ENCODE data around the gene ERBB4.
"Not testable (repeated sequence)": the region's sequence is repeated elsewhere in the genome, so short reads cannot be mapped to it uniquely, and the experiment has no call there.

Gene ERBB4

DNA sequence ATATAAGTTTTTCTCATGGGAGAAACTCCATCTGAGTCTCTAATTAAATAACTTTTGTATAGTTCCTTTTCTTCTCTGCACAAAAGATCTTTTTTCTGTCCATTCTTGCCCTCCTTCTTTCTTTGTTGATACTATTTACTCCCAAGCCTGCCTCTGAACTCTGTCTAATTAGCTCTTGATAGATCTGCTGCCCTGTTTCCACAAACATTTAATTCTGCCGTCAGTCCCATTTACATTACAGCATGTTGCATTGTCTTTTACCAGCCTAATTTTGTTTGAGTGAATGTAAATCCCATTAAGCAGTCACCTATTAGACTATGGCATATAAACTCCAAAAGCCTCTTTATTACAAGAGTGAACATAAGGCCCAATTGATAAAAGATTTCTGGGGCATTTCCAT lies 254.4 kb downstream of the ERBB4 start:
- no peak for FAIRE-seq

- no peak for FAIRE-seq
These were observed 255.8 kb downstream of the ERBB4 start for GRCh38 chr2:212282671-212283261.

DNA sequence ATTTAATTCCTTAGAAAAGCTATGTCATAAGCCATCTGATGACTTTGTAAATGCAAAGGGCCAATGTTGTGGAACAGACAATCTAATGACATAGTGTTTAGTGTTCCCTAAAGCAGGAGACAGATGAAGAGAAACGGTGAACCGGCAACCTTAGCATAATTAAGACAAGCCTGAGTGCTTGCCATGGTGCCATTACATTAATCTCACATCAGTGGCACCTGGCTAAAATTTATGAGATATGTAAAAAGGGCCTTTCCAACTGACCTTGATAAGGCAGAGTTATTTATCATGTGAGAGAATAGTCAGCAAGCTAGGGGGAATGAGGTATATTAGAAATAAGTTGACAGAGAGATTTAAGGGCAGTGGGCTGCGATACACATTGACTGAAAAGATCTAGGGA lies 261.8 kb downstream of the ERBB4 start:
- no peak for FAIRE-seq

DNA sequence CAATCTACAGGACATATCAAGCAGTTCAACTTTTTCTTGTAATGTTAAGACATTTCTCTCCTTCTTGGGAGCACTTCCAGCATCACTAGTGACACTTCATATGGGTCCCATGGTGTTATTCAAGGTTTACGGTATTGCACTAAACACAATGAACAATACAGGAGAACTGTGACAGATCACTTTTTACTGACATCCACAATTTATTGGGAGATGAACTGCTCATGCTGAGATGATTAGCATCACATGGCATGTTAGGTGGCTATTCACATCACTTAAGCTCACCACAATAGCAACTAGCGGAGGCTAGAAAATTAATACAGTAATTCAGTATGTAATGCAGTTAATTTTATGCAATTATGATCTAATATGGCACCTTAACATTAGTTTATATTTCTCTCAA lies 264.4 kb downstream of the ERBB4 start:
- FAIRE-seq = no peak

GRCh38 chr2:212271583-212271982 lies 267.0 kb downstream of the ERBB4 start:
- FAIRE-seq = no peak

DNA sequence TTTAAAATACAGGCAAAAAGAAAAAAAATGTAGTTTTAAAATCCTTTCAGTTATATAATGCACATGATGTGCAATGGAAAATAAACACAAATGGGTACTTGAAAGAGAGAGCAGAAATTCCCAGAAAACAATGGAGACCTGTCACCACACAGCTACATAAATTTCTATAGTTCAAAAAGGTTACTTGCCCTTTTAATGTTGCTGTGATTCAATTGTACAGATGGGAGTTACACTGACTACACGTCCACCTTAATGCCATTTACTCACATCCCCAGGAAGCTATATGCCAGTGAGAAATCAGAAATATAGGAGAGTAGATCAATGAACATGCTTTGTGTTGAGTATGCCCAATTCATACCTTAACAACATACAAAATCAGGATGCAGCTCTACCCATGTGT lies 269.6 kb downstream of the ERBB4 start:
- FAIRE-seq = no peak

DNA sequence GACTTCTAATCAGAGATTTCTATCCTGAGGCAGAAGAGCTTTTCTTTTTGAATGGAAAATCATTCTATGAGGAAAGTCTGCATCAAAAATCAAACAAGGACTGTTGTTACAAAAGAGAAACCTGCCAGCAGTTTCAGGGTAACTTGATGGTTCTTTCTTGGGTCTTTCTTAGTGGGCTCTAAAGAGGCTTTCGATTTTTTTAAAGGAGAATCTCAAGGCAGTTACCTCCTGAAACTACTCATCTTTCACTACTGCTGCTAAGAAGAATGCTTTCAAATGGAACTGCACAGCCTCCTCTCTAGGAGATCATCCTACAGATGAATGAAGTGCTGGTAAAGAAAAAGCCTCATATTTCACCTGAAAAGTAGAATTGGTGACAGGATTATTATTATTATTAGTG lies 272.3 kb downstream of the ERBB4 start:
- FAIRE-seq = no peak

GRCh38 chr2:212265777-212266176 lies 272.8 kb downstream of the ERBB4 start:
- no peak for FAIRE-seq

- FAIRE-seq = no peak
These were observed 274.4 kb downstream of the ERBB4 start for GRCh38 chr2:212264187-212264586.

- FAIRE-seq = no peak
These were observed 279.4 kb downstream of the ERBB4 start for GRCh38 chr2:212259226-212259625.

DNA sequence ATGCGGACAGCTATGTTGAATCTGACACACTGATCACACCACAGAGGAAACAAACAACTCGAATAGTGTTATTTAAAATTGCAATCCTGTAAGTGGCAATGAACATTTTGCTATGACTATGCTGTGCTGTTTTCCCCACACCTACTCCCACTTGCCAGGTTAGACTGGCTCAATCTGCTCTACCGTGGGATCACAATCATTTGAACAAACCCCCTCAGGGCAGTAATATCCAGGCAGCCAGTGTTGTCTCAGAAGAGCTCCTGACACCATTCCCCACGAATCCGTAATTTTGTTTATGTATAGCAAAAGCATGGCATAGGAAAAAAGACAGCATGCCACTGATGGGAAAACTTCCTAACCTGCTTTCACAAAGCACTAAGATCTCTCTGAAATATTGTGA lies 284.3 kb downstream of the ERBB4 start:
- FAIRE-seq = no peak

GRCh38 chr2:212249451-212249850 lies 289.2 kb downstream of the ERBB4 start:
- no peak for FAIRE-seq

- no peak for FAIRE-seq
These were observed 292.7 kb downstream of the ERBB4 start for GRCh38 chr2:212245880-212246279.

DNA sequence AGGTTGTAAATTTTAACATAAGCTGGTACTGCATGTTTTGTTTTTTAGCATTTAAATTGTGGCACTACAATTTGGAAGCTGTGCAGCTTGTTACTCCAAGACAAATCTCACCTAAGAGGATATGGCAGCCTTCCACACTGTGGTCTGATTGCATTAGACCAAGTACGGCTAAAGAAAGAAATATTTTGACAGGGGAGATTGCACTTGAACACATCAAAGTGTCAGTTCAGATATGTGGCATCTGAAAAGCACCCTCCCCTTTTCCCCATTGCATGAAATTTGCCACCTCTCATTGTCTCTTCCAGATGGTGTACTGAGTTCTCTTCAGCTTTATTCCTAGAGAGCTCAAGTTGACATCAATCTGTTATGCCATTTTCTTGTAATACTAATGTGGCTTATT lies 295.9 kb downstream of the ERBB4 start:
- FAIRE-seq = no peak

DNA sequence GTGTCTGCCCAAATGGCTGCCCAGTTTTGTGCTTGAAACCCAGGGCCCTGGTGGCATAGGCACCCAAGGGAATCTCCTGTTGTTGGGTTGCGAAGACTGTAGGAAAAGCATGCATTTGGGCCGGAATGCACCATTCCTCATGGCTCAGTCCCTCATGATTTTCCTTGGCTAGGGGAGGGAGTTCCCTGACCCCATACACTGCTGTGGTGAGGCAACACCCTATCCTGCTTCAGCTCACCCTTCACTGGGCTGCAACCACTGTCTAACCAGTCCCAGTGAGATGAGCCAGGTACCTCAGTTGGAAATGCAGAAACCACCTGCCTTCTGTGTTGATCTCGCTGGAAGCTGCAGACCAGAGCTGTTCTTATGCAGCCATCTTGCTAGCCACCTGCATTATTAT lies 300.4 kb downstream of the ERBB4 start:
- not testable (repeated sequence) for FAIRE-seq

DNA sequence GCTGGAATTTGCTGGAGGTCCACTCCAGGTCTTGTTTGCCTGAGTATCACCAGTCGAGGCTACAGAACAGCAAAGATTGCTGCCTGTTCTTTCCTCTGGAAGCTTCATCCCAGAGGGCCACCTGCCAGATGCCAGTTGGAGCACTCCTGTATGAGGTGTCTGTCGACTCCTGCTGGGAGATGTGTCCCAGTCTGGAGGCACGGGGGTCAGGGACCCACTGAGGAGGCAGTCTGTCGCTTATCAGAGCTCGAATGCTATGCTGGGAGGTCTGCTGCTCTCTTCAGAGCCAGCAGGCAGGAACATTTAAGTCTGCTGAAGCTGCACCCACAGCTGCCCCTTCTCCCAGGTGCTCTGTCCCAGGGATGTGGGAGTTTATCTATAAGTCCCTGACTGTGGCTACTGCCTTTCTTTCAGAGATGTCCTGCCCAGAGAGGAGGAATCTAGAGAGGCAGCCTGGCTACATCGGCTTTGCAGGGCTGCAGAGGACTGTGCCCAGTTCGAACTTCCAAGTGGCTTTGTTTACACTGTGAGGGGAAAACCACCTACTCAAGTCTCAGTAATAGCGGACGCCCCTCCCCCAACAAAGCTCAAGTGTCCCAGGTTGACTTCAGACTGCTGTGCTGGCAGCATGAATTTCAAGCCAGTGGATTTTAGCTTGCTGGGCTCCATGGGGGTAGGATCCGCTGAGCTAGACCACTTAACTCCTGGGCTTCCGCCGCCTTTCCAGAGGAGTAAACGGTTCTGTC lies 301.1 kb downstream of the ERBB4 start:
- no peak for FAIRE-seq

DNA sequence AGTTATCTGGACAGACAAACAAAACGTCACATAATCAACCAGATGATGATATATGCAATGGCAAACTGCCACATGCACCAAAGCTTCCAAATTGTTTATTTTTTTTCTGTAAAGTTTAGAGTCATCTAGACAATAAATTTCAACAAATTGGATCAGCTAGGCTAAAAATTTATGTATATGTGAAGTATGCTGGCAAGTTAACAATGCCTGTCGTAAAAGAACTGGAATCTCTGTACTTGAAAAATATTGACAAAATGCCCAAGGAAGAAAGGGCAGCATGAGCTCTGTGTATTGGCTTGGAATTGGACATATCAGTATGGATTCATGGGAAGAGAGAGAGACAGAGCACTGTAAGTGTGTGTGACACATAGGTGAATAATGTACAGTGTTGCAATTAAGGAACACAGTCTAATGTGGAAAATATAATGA lies 309.8 kb downstream of the ERBB4 start:
- no peak for FAIRE-seq

DNA sequence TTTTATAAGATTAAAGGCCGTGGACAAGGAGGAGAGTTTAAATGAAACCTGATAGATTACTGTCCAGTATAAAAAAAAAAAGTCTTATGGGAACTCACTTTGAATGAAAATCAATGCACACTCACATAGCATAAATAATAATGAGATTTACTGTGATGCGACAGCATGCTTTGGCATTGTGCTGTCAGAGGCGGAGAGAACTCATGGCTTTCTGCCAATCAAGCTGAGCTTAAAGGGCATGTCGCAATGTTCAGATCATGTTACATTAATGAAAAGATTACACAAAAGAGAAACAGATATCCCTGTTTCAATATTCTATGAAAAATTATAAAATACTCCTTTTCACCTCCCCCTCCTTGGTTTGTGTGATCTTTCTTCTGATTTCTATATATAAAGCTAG lies 310.8 kb downstream of the ERBB4 start:
- no peak for FAIRE-seq

DNA sequence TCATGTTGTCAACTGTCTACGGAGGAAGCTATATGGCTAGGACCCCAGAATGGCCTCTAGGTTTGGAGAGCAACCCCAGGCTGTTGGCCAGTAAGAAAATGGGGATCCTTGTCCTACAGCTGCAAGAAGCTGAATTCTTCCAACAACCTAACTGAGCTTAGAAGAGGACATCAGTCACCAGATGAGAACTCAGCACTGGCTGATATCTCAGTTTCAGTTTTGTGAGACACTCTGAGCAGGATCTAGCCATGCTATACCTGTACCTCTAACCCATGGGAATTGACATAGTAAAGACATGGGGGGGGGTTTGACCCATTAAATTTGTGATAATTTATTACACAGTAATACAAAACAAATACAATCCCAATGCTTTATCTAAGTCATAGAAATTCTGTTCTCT lies 312.5 kb downstream of the ERBB4 start:
- no peak for FAIRE-seq

DNA sequence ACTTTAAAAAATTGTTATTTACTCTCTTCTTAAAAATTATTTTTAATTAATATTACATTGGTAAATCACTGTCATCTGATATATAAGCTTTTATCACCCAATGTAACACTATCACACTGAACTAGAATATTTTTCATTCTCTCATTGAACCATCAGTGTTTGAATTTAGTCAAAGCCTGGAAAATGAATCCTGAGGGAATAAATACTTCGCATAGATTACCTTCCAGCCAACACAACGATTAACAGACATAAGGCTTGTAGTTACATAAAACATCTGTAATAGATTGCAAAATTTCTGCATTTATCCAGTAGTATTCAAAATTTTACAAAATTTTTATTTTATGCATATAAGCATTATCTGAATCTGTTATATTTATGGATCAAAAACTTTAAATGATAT lies 314.9 kb downstream of the ERBB4 start:
- FAIRE-seq = no peak

DNA sequence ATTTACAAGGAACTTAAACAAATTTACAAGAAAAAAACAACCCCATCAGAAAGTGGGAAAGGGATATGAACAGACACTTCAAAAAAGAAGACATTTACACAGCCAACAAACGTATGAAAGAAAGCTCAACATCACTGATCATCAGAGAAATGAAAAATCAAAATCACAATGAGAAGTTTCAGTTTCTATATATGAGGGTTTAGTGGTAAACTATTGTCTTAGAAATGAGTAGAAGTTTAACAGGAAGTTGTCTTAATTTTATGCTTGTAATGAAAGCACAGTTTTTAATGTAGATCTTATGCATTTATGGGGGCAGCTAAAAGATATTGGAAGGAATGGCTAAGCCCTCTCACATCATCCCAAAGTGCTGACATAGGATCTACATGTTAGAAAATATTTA lies 325.4 kb downstream of the ERBB4 start:
- no peak for FAIRE-seq

DNA sequence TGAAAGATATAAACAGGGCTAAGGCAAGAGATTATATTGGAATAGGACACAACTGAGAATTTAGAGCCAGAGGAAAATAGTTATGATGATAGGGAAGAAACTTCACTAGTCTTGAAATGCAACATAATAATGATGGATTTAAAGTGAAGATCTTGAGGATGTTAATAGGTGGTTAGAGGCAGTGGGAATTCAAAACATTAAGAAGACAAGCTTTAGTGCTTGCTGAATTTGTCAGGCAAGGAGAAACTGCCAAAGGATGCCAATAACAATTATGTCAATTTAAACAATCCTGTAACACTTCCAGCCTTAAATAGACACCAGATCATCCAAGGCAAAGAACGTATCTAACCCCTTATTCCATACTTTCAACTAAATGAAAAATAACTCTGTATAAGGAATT lies 330.1 kb downstream of the ERBB4 start:
- FAIRE-seq = no peak

- FAIRE-seq = no peak
These were observed 340.8 kb downstream of the ERBB4 start for GRCh38 chr2:212197776-212198175.

DNA sequence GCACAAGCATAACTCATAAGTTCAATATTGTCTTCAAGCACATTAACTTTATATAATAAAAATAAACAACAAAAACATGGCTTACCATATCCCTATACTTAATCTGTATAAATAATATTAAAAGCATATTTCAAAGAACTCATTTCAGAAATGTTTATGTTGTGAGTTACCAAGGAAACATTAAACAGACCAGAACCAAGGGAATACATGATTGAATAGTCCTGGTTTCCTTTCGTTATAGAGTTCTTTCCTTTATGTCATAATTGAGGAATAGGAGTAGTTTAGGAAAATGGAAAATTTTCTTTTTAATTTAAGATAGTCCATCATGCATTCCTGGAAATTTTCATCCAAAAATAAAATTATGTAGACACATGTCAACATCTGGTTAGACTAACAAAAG lies 343.0 kb downstream of the ERBB4 start:
- no peak for FAIRE-seq

GRCh38 chr2:212194396-212194795 lies 344.2 kb downstream of the ERBB4 start:
- FAIRE-seq = no peak
